ENCODE measurements around the gene RAB11A. TPM values are rescaled to one million over a fixed set of nuclear protein-coding genes. Genes with fewer than 3 reads are reported as not detected.

RAB11A gene
- total and polyA plus RNA-seq, 9 of the 15 experiments (the other 6 are each of a cell fraction or from before 2014, with no cell fraction given) = 129 to 369 (median 245) TPM

DNA sequence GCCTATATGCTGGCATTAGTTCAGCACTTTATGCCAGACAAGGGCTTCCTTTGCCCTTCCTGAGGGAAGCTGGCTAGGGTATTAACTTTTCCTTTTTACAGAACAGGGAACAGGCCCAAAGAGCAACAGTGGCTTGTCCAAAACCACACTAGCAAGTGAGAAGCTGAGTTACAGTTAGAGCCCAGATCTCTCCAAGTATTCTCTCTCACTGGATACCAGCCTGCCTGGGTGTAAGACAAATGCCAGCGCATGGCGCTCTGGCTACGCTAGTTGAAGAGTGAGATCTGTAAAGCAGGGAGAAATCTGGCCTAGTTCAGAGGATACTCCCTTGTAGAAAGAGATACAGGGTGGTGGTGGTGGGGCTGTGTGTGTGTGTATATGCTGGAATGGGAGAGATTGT, 38.4 kb downstream of the RAB11A start (continued):
- no peak for TF ChIP-seq ZNF518B (CRISPR knock-in tag; IDR thresholded peaks at IDR 0.05)
- no peak for TF ChIP-seq RBM39 (optimal IDR thresholded peaks at IDR 0.05; ENCODE audit: low read depth, low read length)
- no peak for TF ChIP-seq CUX1 (CRISPR knock-in tag; IDR thresholded peaks at IDR 0.05)

Measured in K562 (cell line).